ENCODE measurements around the gene POLR1D.

- TF ChIP-seq CTCF (IDR thresholded peaks at IDR 0.05; ENCODE audit: borderline replicate concordance, extremely low read depth, low read length, poor library complexity, severe bottlenecking) (no peak), EZH2 (IDR thresholded peaks at IDR 0.05; ENCODE audit: borderline replicate concordance, low read depth, low read length, severe bottlenecking) (no peak)
Measured at GRCh38 chr13:27644302-27644701, 22.6 kb downstream of the POLR1D start.
